Measurements from ENCODE around the gene RRBP1.

DNA sequence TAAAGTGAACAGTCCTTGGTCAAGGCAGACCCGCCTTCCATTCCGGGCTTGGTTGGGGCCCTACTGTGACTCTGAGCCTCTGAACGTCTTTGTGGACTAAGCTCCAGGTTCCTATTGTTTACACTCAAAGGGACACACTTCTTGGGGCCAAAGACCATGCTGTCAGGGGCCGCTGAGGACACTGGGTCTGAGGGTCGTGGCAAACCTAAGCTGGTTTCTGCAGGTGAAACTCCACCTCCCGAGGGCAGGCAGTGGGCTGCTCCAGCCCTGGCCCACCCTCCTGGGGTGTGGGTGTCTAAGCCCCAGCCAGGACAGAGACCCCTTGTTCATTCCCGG lies 69.1 kb downstream of the RRBP1 start:
- TF ChIP-seq CTCF (IDR thresholded peaks at IDR 0.05), result no peak
- TF ChIP-seq POLR2A (IDR thresholded peaks at IDR 0.05), result no peak

All from lower leg skin (tissue), 3 donors.